Stimulated activated CD4-positive, alpha-beta T cell treated with anti-CD3 and anti-CD28 coated beads, TNF-alpha, amount 100 ng/mL, for 48 hours (primary cell): ENCODE data around the gene ZFAND5.

Source experiments
- DNase-seq, 3 donors: peaks; one replicate each; pipeline ENCODE4 v3.0.0-alpha.2; 2020; ENCODE audit warnings: low read depth in 3 of 3

Gene ZFAND5

GRCh38 chr9:72324974-72325373 lies 40.0 kb downstream of the ZFAND5 start:
- no peak for DNase-seq

GRCh38 chr9:72322678-72323077 lies 42.3 kb downstream of the ZFAND5 start:
- DNase-seq: no peak

- no peak for DNase-seq
These were observed 42.7 kb downstream of the ZFAND5 start for GRCh38 chr9:72322259-72322658.

- DNase-seq: no peak
These were observed 49.3 kb downstream of the ZFAND5 start for GRCh38 chr9:72315510-72316311.

- no peak for DNase-seq
These were observed 49.9 kb downstream of the ZFAND5 start for GRCh38 chr9:72315089-72315509.

GRCh38 chr9:72313507-72313906 lies 51.5 kb downstream of the ZFAND5 start:
- DNase-seq: no peak

GRCh38 chr9:72312386-72312987 lies 52.5 kb downstream of the ZFAND5 start:
- no peak for DNase-seq

GRCh38 chr9:72309364-72310133 lies 55.5 kb downstream of the ZFAND5 start:
- no peak for DNase-seq

- DNase-seq: no peak
These were observed 58.2 kb downstream of the ZFAND5 start for GRCh38 chr9:72306761-72307160.

- no peak for DNase-seq
These were observed 59.3 kb downstream of the ZFAND5 start for GRCh38 chr9:72305707-72306106.

GRCh38 chr9:72305102-72305546 lies 59.9 kb downstream of the ZFAND5 start:
- no peak for DNase-seq

- no peak for DNase-seq
These were observed 60.5 kb downstream of the ZFAND5 start for GRCh38 chr9:72304538-72304937.
